IMR-90 (cell line): ENCODE measurements around the gene DAP3. TPM values are rescaled to one million over a fixed set of nuclear protein-coding genes. Genes with fewer than 3 reads are reported as not detected.

ENCODE experiments used
- polyA plus RNA-seq, 3 experiments: library from polyadenylated mRNA; depleted of rRNA; stranded (reverse); fragments of >200 nt; gene quantifications; 2 replicates each; pipeline ENCODE4 v1.2.3, GENCODE V29; 2012; ENCODE audit warnings: low replicate concordance in 1 of 3
- total RNA-seq: library from RNA; depleted of rRNA; stranded (reverse); fragments of >200 nt; gene quantifications from 2 replicates; pipeline ENCODE4 v1.2.3, GENCODE V29; 2012; rRNA removed

The DAP3 gene
- total and polyA plus RNA-seq, 2 of the 4 experiments (the other 2 are of a cell fraction) = 48.6 to 126 TPM

Other genes with a start within 250 kb of the DAP3 start
- gene ASH1L, start 126.3 kb upstream of the DAP3 start, total RNA-seq = 18.5 and 23.9 TPM in 2 replicates
- 13.7 and 14.3 TPM in 2 replicates for gene ASH1L, start 126.3 kb upstream of the DAP3 start, polyA plus RNA-seq (2012; rRNA removed)
- 19.2 and 21.7 TPM in 2 replicates for gene MSTO1, start 78.9 kb upstream of the DAP3 start, total RNA-seq
- gene MSTO1, start 78.9 kb upstream of the DAP3 start, polyA plus RNA-seq (2012; rRNA removed) = 34.1 and 38.3 TPM in 2 replicates
- 26.4 and 31.5 TPM in 2 replicates for gene YY1AP1, start 317 bp upstream of the DAP3 start, total RNA-seq
- gene YY1AP1, start 317 bp upstream of the DAP3 start, polyA plus RNA-seq (2012; rRNA removed) = 52.6 and 54.9 TPM in 2 replicates
- gene GON4L, start 168.1 kb downstream of the DAP3 start, total RNA-seq = 29.4 and 30.3 TPM in 2 replicates
- gene GON4L, start 168.1 kb downstream of the DAP3 start, polyA plus RNA-seq (2012; rRNA removed) = 19.2 and 21.2 TPM in 2 replicates
- gene SYT11, start 170.5 kb downstream of the DAP3 start, total RNA-seq = 37.8 and 43.7 TPM in 2 replicates
- gene SYT11, start 170.5 kb downstream of the DAP3 start, polyA plus RNA-seq (2012; rRNA removed) = 22.9 TPM in 2 replicates
- gene RIT1, start 222.3 kb downstream of the DAP3 start, total RNA-seq = 46.8 and 52.2 TPM in 2 replicates
- 26.2 and 29.6 TPM in 2 replicates for gene RIT1, start 222.3 kb downstream of the DAP3 start, polyA plus RNA-seq (2012; rRNA removed)
- gene KHDC4, start 245.3 kb downstream of the DAP3 start, total RNA-seq = 22.5 and 28.0 TPM in 2 replicates
- 23.4 and 29.9 TPM in 2 replicates for gene KHDC4, start 245.3 kb downstream of the DAP3 start, polyA plus RNA-seq (2012; rRNA removed)